GM18907 (cell line): ENCODE data around the gene ERMN.

Experiments used
- ATAC-seq: cut with Tn5 transposase; IDR thresholded peaks from one replicate; pipeline ENCODE4 v1.9.1; 2021; ENCODE audit warnings: mild to moderate bottlenecking, moderate library complexity; ENCODE audit not compliant: unreplicated experiment

The ERMN gene

DNA sequence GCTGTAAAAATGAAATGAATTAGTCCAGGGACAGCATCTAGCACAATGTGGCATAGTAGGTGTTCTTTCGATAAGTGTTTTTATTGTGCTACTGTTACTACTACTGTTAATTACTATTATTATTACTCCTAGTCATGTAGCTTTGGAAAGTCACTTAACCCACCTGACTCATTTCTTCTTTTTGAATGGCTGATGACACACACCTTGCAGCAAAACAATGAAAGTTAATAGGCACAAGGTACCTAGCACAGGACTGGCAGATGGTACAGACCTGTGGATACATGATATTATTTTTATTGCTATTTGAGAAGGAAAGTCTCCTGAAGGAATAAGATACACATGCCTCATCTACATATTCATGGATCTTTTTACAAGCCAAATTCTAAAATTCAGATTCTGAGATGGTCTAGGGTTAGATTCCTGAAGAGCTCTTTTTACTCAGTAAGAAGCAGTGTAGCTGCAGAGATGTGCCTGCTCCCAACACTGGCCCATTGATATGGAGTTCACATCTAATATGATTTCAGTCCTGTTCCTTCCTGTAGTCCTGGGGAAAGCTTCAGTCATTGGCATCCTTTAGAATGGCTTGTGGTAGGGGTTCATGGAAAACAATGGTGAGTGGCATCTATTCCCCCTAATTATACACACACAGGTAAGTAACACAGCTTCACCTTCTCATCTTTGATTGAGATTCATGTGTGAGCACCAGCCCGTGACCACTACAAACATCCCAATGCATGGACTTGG is 7.9 kb upstream of the ERMN start:
- no peak for ATAC-seq

DNA sequence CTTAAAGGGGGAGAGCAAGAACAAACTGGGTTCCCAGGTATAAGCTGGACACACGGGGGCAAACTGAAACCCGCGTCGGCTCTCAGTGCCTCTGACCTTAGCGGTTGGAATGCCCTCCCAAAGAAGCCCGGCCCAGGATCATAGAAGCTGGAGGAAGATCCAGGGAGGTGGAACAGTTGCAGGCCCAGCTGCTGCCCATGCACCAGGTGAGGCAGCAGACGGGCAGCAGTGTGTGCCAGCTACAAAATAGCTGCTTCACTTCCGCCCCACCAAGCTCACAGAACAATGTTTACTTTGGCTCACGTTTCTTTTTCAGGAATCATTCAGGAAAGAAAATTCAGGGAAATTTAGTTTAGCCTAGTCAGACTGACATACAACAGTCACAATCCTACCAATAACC is 3.9 kb upstream of the ERMN start:
- no peak for ATAC-seq

DNA sequence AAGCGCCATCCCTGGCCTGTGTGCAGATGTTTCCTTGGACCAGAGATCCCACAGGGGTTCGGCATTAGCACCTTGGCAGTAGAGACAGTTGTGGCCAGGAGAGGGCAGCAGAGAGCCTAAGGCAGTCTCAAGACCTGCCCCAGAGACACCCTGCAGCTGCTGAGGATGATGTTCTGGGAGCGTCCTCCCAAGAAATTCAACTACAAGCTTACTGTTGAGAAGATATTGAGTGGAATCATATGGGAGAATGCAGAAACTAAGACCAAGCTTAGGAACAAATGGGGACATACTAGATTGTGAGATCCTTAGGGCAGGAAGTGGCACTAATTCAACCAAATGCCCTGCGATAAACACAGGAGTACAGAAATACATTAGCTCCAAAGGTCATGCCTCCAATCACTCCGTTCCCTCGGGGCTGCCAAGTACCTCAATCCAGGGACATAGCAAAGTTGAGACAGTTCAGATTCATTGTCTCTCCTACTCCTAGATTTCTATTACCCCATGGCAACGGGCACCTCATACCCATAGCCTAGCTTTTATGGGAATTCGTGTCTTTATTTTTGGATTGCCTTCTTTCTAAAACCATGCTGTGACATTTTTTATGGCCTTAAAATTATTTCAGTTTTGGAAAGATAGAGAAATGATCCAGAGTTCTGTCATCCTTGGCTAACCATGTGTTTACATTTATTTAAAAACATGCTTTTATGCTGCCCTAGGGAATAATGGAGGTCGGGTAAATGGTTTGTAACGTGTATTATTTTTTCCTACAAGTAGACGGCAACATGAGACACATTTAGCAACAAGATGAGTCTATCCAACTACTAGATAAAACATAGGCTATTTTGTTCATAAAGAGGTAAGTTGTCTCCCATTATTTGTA is 2.2 kb upstream of the ERMN start:
- ATAC-seq = peak; percentile 98

GRCh38 chr2:157327200-157327599 is 1.6 kb upstream of the ERMN start:
- ATAC-seq = peak; percentile 37

DNA sequence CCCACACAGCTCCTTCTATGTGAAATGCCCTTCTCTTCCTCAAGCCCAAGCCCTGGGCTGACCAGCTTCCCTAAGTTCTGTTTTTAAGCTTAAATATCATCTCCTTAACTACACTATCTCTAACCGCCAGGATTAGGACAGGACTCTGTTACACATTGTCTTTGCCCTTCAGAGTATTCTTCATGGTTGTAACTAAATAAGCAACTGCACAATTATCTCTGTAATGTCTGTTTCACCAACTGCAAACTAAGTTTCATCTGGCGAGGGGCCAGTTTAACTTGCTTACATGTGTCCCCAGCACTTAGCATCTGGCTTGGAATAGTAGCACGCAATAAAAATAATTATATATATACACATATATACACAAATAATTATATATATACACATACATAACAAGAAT is 1.1 kb upstream of the ERMN start:
- ATAC-seq = no peak

DNA sequence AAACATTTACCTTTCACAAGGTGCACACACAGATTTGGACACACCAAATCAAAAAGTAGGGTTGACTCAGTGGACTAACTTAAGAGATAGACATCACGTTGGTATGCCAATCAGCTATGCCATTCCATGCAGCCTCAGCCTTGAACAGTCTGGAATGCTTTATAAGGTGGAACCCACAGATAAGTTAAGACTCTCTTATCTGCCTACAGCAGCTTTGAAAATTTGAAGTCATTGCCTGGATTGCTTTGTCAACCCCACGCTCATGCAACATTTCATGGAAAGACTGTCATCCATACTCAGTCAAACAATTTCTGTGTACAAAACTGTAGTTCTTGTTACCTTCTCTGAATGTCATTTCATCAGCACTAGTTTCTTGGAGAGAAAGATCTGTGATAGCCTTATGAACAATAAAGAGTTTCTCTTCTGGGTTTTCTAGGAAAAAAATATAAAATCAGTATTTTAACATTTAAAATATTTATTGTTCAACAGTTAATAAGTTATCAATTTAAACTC is 1.2 kb downstream of the ERMN start:
- no peak for ATAC-seq

DNA sequence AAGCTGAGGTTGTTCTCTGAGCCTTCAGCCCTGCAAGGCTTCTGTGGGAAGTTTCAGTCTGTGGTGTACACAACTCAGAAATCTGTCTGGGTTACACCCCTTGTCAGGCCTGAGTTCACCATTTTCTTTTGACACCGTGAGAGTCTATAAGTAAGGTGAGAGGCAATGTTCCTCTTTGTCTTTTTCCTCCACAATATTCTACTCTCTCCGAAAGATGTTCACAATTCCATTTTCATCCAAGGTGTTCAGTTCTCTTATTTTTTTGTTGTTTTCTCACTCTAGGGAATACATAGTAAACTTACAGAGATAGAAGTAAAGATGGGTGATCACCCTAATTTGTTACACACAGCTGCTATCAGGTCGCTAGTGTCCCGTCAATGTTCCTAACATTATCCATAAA is 3.2 kb downstream of the ERMN start:
- ATAC-seq = no peak

- no peak for ATAC-seq
Observed at GRCh38 chr2:157321466-157321865, 4.2 kb downstream of the ERMN start.

DNA sequence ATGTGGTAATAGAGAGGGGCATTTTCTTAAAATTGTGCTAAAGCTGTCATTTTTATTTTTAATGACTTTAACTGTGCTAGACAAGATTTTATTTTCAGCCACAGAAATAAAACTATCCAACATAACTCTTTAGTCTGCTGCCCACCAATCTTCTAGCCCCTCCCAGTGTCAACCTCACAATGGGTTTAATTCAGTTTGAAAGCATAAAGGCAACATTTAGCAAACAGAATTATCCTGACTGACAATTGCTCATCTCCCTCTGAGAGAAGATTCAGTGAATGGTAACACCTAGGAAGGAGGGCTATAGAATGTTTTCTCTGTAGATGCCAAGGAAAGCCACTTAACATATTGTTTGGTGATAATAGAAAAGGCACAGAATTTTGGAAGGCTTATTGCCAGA is 5.2 kb downstream of the ERMN start:
- ATAC-seq = no peak

DNA sequence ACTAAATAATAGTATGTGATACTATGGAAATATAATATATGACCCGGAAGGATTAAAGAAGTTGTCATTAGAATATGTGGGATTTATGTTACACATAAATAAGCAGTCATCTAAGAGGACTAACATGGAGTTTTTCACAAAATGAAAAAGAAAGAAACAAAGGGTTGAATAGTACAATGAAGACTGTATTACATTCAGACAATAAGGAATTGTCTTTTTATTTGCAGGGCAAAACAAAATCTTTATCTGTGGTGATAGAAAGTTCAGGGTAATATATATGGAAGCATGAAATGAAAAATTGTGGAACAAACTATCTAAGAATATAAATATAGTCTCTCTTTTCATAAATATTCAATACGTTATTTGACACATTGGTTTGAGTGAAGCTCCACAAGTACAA is 5.8 kb downstream of the ERMN start:
- no peak for ATAC-seq

DNA sequence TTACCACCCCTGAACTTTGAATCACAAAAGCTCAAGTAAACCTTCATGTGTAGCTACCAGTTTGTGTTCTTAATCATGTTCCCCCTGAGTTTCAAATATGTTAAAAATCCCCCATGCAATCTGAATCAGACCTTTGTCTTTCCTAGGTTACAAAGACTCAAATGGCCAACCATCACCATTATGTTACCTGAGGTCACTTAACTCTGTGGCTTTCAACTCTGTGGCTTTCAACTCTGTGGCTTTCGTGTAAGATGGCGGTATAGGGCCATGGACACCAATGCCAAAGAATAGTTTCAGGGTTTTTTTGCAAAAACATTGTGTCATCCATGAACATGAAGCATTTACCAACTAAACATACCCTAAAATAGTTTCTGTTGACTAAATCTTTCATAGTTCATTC is 6.7 kb downstream of the ERMN start:
- ATAC-seq = no peak

GRCh38 chr2:157315901-157316300 is 9.7 kb downstream of the ERMN start:
- ATAC-seq = no peak

GRCh38 chr2:157312866-157313486 is 12.6 kb downstream of the ERMN start:
- peak; percentile 75 for ATAC-seq

DNA sequence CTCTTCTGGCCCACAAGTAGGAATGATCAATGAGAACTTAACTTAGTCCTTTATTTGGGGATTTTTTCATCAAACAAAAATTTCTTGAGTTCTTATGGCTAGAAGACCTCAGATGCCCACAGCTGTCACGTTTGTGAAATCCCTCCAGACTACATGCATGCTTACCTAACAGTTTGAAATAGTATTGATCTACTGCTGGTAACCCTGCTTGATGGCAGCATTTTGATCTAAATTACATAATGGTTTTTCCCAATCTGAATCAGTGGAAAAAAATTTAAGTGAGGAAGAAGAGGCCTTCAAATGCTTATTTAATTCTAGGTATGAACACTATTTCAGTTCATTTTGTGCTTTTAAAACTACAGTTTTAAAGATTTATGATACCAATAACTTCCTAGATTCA is 13.9 kb downstream of the ERMN start:
- no peak for ATAC-seq

GRCh38 chr2:157309878-157310277 is 15.7 kb downstream of the ERMN start:
- ATAC-seq = no peak

DNA sequence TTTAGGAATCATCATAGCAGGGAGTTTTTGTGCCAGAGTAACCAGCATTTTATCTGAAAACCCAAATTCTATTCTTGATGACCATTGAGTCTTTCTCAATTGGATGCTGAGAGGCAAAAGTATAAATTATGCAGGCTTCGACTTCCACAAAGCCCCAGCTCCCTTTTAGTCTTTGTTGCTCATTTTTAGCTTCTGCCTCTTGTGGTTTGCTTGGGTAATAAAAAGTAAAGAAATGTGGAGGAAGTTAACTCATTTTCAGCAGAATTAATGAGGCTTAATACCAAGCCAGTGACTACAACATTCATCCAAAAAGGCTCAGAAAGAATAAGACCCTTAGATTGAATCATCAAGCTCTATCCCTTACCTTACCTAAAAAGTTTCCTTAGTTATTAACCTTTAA is 18.6 kb downstream of the ERMN start:
- ATAC-seq = no peak

- ATAC-seq = no peak
Observed at GRCh38 chr2:157305723-157306110, 19.9 kb downstream of the ERMN start.

DNA sequence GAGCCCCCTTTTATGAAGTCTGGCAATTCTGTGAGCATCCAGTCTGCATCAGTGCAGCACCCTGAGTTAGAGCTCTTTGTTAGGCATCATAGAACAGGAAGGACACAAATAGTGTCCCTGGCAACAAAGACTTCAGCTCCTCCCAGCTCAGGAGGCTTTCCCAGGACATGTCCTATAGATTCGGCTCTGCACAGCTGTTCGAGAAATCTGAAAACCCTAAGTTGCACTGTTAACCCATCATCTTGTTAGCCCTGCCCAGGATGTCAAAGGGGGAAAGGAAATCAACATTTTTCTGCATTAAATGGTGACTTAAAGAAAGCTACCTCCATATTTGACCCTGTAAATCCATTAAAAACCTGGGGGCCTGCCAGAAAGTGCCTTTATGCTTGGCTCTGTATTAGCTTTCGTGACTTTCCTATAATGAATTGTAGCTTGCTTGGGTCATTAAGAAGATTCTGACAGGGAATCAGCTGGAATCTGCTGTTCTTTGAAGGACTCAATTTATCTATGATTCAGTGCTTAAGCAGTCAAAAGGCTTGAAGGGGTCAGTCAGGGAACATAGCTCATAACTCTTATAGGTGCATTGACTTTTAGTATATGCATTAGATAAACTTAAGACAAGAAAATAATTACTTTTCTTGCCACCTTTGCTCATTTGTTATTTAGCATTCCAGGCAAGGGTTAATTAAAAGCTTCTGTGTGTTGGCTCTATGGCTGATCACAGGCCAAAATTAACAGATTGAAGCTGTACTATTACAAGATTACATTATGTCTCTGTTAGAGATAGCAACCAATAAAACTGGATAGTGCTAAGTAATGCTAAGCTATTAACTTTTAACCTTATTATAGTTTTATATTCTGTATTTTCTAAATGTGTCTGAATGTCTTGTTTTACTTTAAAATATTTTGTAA is 20.6 kb downstream of the ERMN start:
- no peak for ATAC-seq

DNA sequence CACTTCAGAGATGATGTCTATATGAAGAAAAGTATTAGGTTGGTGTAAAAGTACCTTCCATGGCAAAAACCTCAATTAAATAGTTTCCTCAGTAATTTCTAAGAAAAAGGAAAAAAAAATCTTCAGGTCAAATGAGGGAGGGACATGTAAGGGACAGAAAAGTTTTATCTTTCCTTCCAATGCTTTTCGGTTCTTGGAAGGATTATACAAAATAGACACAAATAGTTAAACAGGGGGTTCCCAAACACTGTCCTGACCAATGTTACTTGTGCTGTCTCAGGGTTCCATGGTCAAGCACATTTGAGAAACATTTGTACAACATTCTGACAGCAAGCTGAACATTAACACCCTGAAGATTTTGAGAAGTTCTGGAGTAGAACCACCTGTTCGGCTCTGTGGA is 22.0 kb downstream of the ERMN start:
- ATAC-seq = no peak

GRCh38 chr2:157302492-157303099 is 23.0 kb downstream of the ERMN start:
- peak; percentile 79 for ATAC-seq
